ENCODE measurements around the gene PSMB4. TPM values are rescaled to one million over a fixed set of nuclear protein-coding genes. Genes with fewer than 3 reads are reported as not detected.
A peak's percentile ranks its signal among the peaks of the same experiment; 100 is the strongest.
"Not testable (repeated sequence)": the region's sequence is repeated elsewhere in the genome, so short reads cannot be mapped to it uniquely, and the experiment has no call there.

The PSMB4 gene
- total RNA-seq, 1 experiment from 2014 or later, result 414 TPM

GRCh38 chr1:151433827-151434226, 34.5 kb downstream of the PSMB4 start:
- DNase-seq (ENCODE audit: low spot score); H3K4me3 Mint-ChIP-seq; H3K27ac Mint-ChIP-seq; H3K9me3 Mint-ChIP-seq; POLR2A ChIA-PET; H3K4me1 Mint-ChIP-seq; H3K27me3 Mint-ChIP-seq (ENCODE audit: low read depth); ATAC-seq: not testable (repeated sequence)
- H3K36me3 Mint-ChIP-seq, result peaks cover 21% of the 10 kb centered on the region
- CTCF ChIA-PET, result interaction anchor here (0.9 kb wide), 1 partner anchor 11 kb away, joined by 3 read pairs; no protein-coding TSS in a partner anchor
- peak; percentile 84 for TF ChIP-seq ZNF121 (CRISPR knock-in tag; IDR thresholded peaks at IDR 0.05)

GRCh38 chr1:151435174-151435573, 35.8 kb downstream of the PSMB4 start:
- ATAC-seq (no peak), DNase-seq (ENCODE audit: low spot score) (no peak)
- peaks cover 12% of the 10 kb centered on the region for H3K36me3 Mint-ChIP-seq
- TF ChIP-seq USF2 (CRISPR knock-in tag; IDR thresholded peaks at IDR 0.05) (no peak), CREB1 (CRISPR knock-in tag; IDR thresholded peaks at IDR 0.05) (no peak), E2F4 (CRISPR knock-in tag; IDR thresholded peaks at IDR 0.05; ENCODE audit: borderline replicate concordance, low read depth) (no peak), GTF2I (CRISPR knock-in tag; conservative IDR thresholded peaks at IDR 0.05) (no peak), ETV6 (CRISPR knock-in tag; IDR thresholded peaks at IDR 0.05) (no peak)
- POLR2A ChIA-PET, result no interaction called here
- no peaks in the 10 kb centered on the region for H3K4me1 Mint-ChIP-seq
- H3K27ac Mint-ChIP-seq, result no peak overlapping the region
- no peaks in the 10 kb centered on the region for H3K9me3 Mint-ChIP-seq
- CTCF ChIA-PET, result no interaction called here
- no peaks in the 10 kb centered on the region for H3K27me3 Mint-ChIP-seq (ENCODE audit: low read depth)
- no peak overlapping the region for H3K4me3 Mint-ChIP-seq

GRCh38 chr1:151436985-151437384, 37.6 kb downstream of the PSMB4 start:
- H3K27me3 Mint-ChIP-seq (ENCODE audit: low read depth), result no peaks in the 10 kb centered on the region
- no peak overlapping the region for H3K27ac Mint-ChIP-seq
- ChIA-PET CTCF (no interaction called here), POLR2A (interaction anchor here (1.1 kb wide), 1 partner anchor 65 kb away, joined by 3 read pairs; the partner anchor contains the start of gene SELENBP1)
- no peak for DNase-seq (ENCODE audit: low spot score)
- H3K36me3 Mint-ChIP-seq, result peaks cover 22% of the 10 kb centered on the region
- H3K4me1 Mint-ChIP-seq, result no peaks in the 10 kb centered on the region
- no peak for ATAC-seq
- no peaks in the 10 kb centered on the region for H3K9me3 Mint-ChIP-seq
- TF ChIP-seq HMGXB4 (CRISPR knock-in tag; IDR thresholded peaks at IDR 0.05) (no peak), ZBTB21 (CRISPR knock-in tag; IDR thresholded peaks at IDR 0.05; ENCODE audit: borderline replicate concordance) (no peak), OVOL2 (CRISPR knock-in tag; IDR thresholded peaks at IDR 0.05; ENCODE audit: borderline replicate concordance) (no peak), NFYB (CRISPR knock-in tag; conservative IDR thresholded peaks at IDR 0.05; ENCODE audit: low read depth) (no peak), FOXK1 (CRISPR knock-in tag; IDR thresholded peaks at IDR 0.05) (no peak), ETV6 (CRISPR knock-in tag; IDR thresholded peaks at IDR 0.05) (no peak), TEAD4 (CRISPR knock-in tag; IDR thresholded peaks at IDR 0.05) (no peak), ZNF671 (CRISPR knock-in tag; IDR thresholded peaks at IDR 0.05) (no peak), GRHL2 (CRISPR knock-in tag; IDR thresholded peaks at IDR 0.05; ENCODE audit: insufficient replicate concordance, severe bottlenecking) (no peak), EMX1 (CRISPR knock-in tag; IDR thresholded peaks at IDR 0.05) (no peak), SMAD4 (CRISPR knock-in tag; IDR thresholded peaks at IDR 0.05) (no peak), ZNF138 (CRISPR knock-in tag; conservative IDR thresholded peaks at IDR 0.05) (no peak)
- H3K4me3 Mint-ChIP-seq, result no peak overlapping the region

GRCh38 chr1:151437396-151437795, 38.0 kb downstream of the PSMB4 start:
- ATAC-seq; H3K9me3 Mint-ChIP-seq; H3K27me3 Mint-ChIP-seq (ENCODE audit: low read depth); H3K4me3 Mint-ChIP-seq; CTCF ChIA-PET; H3K4me1 Mint-ChIP-seq; DNase-seq (ENCODE audit: low spot score); POLR2A ChIA-PET; H3K27ac Mint-ChIP-seq: not testable (repeated sequence)
- peaks cover 23% of the 10 kb centered on the region for H3K36me3 Mint-ChIP-seq

All from WTC11 (cell line).